Measurements from ENCODE around the gene TTLL12.

GRCh38 chr22:43131773-43132501, 55.0 kb downstream of the TTLL12 start:
- no peak for TF ChIP-seq POLR2A (IDR thresholded peaks at IDR 0.05; ENCODE audit: low read depth, low read length)
- TF ChIP-seq POLR2AphosphoS5 (IDR thresholded peaks at IDR 0.05; ENCODE audit: low read depth, low read length) = no peak
- TF ChIP-seq TAF1 (IDR thresholded peaks at IDR 0.05; ENCODE audit: borderline replicate concordance, low read depth, low read length) = no peak

Measured in GM12892 (cell line).